Activated T-helper 2 cell treated with anti-CD3 and anti-CD28 coated beads, Interferon-gamma antibody, Interleukin-2, Interleukin-4, amounts not matched to agents 10 μg/mL and 5 μg/mL and 100 μg/mL, durations not matched to agents 14 hours and 24 hours and 36 hours (primary cell): ENCODE results near the gene SPATA25. TPM values are rescaled to one million over a fixed set of nuclear protein-coding genes. Genes with fewer than 3 reads are reported as not detected.
A peak's percentile ranks its signal among the peaks of the same experiment; 100 is the strongest.
"Not testable (repeated sequence)": the region's sequence is repeated elsewhere in the genome, so short reads cannot be mapped to it uniquely, and the experiment has no call there.

Experiments used
- DNase-seq: peaks from one replicate; pipeline ENCODE4 v3.0.0; 2021; ENCODE audit warnings: low spot score
- H3K27ac Mint-ChIP-seq: one replicate; pipeline ENCODE4 v1.8.0; 2021; ENCODE audit warnings: mixed read lengths
- H3K27me3 Mint-ChIP-seq: one replicate; pipeline ENCODE4 v1.8.0; 2021; ENCODE audit warnings: low read depth, mixed read lengths
- H3K36me3 Mint-ChIP-seq: one replicate; pipeline ENCODE4 v1.8.0; 2021; ENCODE audit warnings: low read depth, mixed read lengths
- H3K4me1 Mint-ChIP-seq: one replicate; pipeline ENCODE4 v1.8.0; 2021; ENCODE audit warnings: low read depth, mixed read lengths
- H3K4me3 Mint-ChIP-seq: one replicate; pipeline ENCODE4 v1.8.0; 2021; ENCODE audit warnings: low read depth, mild to moderate bottlenecking, moderate library complexity, mixed read lengths
- H3K9me3 Mint-ChIP-seq: one replicate; pipeline ENCODE4 v1.8.0; 2021; ENCODE audit warnings: mixed read lengths
- intact Hi-C: fragments of 100-400 bp; cut with micrococcal nuclease; formaldehyde crosslinking; loops from one replicate; pipeline ENCODE4 v1.15.1; 2023
- total RNA-seq: library from RNA; stranded (reverse); gene quantifications from 2 replicates; pipeline ENCODE4 v1.2.3, GENCODE V29; 2022

Gene SPATA25
- total RNA-seq = 0.60 and 1.1 TPM in 2 replicates

DNA sequence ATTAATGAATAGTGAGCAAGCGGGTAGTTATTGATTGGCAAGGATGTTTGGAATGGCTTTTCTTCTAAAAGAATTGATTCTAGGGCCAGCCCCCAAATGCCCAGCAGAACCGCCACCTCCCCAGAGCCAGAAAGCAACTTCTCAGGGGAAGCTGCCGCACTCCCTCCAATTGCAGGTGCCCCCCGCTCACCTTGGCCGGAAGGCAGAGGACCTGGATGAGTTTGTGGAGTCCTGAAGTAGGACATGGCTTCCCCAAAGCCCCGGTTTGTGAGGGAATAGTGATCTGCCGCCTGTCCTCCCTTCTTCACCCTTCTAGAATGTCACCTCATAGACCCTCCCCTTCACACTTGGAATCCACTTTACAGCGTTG is at the start of gene SPATA25:
Gene SPATA25 (minus strand): TSS at position 277 of the 370 bp plus-strand sequence. CDS start 32 bp downstream, at position 245.
- H3K27me3 Mint-ChIP-seq = no peaks in the 10 kb centered on the region
- H3K4me1 Mint-ChIP-seq = peaks cover 34% of the 10 kb centered on the region
- no peaks in the 10 kb centered on the region for H3K9me3 Mint-ChIP-seq
- intact Hi-C loops = loop anchor here (5.0 to 10.0 kb wide), 2 partner anchors 75 to 93 kb away; partner anchors contain the start of genes DNTTIP1, UBE2C and WFDC3
- no peak within 1 kb of the TSS for H3K27ac Mint-ChIP-seq
- peaks cover 30% of the 10 kb centered on the region for H3K36me3 Mint-ChIP-seq
- DNase-seq = no peak
- H3K4me3 Mint-ChIP-seq = no peak within 1 kb of the TSS

- Mint-ChIP-seq H3K36me3 (peaks cover 37% of the 10 kb centered on the region), H3K27me3 (no peaks in the 10 kb centered on the region), H3K9me3 (no peaks in the 10 kb centered on the region), H3K4me3 (peak overlapping the region; percentile 92), H3K27ac (peak overlapping the region; percentile 91), H3K4me1 (peaks cover 25% of the 10 kb centered on the region)
- DNase-seq = no peak
- intact Hi-C loops = loop anchor here (1.0 to 2.0 kb wide), 5 partner anchors 24 to 143 kb away; partner anchors contain the start of genes CTSA, NEURL2, UBE2C and ZNF335
These were observed 48.1 kb upstream of the SPATA25 start for GRCh38 chr20:45935416-45936046.

- no peaks in the 10 kb centered on the region for H3K9me3 Mint-ChIP-seq
- H3K36me3 Mint-ChIP-seq = peaks cover 31% of the 10 kb centered on the region
- H3K4me1 Mint-ChIP-seq = peaks cover 25% of the 10 kb centered on the region
- H3K27me3 Mint-ChIP-seq = no peaks in the 10 kb centered on the region
- peak within 1 kb of the TSS; percentile 92 for H3K4me3 Mint-ChIP-seq
- intact Hi-C loops = loop anchor here (1.0 to 2.0 kb wide), 6 partner anchors 24 to 142 kb away; partner anchors contain the start of genes ACOT8, CTSA, NEURL2 and UBE2C
- H3K27ac Mint-ChIP-seq = peak within 1 kb of the TSS; percentile 94
- peak; percentile 97 for DNase-seq
These were observed 47.4 kb upstream of the SPATA25 start, which contains the start of gene PCIF1 for GRCh38 chr20:45934586-45935415. PCIF1 (plus strand) TSS chr20:45934683; CDS start chr20:45939000, 4,317 bp downstream.

DNA sequence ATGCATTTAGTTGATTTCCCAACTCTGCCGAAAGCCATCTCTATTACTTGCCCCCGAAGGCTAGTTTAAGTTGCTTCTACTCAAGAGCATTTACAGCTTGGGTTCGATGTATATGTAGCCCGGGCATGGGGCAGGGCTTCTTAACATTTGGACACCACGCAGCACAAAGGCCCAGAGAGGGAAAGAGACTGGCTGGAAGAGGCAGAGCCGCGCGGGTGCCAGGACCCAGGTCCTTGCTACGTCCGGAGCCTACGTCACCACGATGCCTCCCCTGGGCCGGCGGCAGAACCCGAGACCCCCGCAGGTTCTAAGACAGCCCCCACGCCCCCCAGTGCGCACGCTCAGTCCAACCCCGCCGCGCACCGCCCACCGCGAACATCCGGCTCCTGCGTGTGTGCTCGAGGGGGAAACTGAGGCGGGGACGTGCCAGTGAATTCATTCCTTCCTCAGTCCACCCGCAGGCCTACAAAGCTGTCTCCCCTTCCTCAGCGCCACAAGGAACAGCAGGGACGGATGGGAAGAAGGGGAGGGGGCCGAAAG is 46.7 kb upstream of the SPATA25 start:
- Mint-ChIP-seq H3K36me3 (peaks cover 25% of the 10 kb centered on the region), H3K27me3 (no peaks in the 10 kb centered on the region), H3K27ac (peak overlapping the region; percentile 94), H3K4me1 (peaks cover 22% of the 10 kb centered on the region), H3K4me3 (peak overlapping the region; percentile 91), H3K9me3 (no peaks in the 10 kb centered on the region)
- intact Hi-C loops = loop anchor here (1.0 to 2.0 kb wide), 2 partner anchors 43 to 77 kb away; partner anchors contain the start of genes ACOT8, CTSA, NEURL2 and ZSWIM3
- DNase-seq = no peak

- H3K4me1 Mint-ChIP-seq = peaks cover 21% of the 10 kb centered on the region
- H3K36me3 Mint-ChIP-seq = peaks cover 18% of the 10 kb centered on the region
- H3K4me3 Mint-ChIP-seq = peak overlapping the region; percentile 91
- intact Hi-C loops = loop anchor here (1.0 to 2.0 kb wide), 2 partner anchors 43 to 76 kb away; partner anchors contain the start of genes ACOT8, CTSA, NEURL2 and ZSWIM3
- H3K9me3 Mint-ChIP-seq = no peaks in the 10 kb centered on the region
- DNase-seq = peak; percentile 62
- no peaks in the 10 kb centered on the region for H3K27me3 Mint-ChIP-seq
- peak overlapping the region; percentile 94 for H3K27ac Mint-ChIP-seq
These were observed 46.0 kb upstream of the SPATA25 start for GRCh38 chr20:45933266-45934045.

GRCh38 chr20:45931680-45932079 is 44.3 kb upstream of the SPATA25 start:
- H3K9me3 Mint-ChIP-seq, H3K27ac Mint-ChIP-seq, H3K36me3 Mint-ChIP-seq, H3K27me3 Mint-ChIP-seq, intact Hi-C loops, DNase-seq, H3K4me3 Mint-ChIP-seq, H3K4me1 Mint-ChIP-seq: not testable (repeated sequence)

GRCh38 chr20:45927071-45927878 is 39.9 kb upstream of the SPATA25 start:
- H3K4me3 Mint-ChIP-seq = no peak overlapping the region
- H3K9me3 Mint-ChIP-seq = no peaks in the 10 kb centered on the region
- intact Hi-C loops = no loop called here
- no peaks in the 10 kb centered on the region for H3K36me3 Mint-ChIP-seq
- H3K27ac Mint-ChIP-seq = no peak overlapping the region
- DNase-seq = no peak
- no peaks in the 10 kb centered on the region for H3K4me1 Mint-ChIP-seq
- H3K27me3 Mint-ChIP-seq = peaks cover 10% of the 10 kb centered on the region

DNA sequence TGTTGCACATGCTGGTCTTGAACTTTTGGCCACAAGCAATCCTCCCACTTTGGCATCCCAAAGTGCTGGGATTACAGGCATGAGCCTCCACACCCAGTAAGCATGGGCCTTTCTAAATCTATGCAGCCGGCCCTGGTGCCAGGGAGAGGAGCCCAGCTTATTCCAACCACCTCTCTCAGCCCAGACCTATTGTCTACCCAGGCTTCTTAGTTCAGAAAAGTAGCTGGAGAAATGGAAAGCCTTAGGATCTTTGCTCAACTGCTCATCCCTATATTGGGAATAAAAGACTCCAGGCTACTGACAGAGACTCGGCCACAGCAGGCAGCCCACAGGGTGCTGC is 39.3 kb upstream of the SPATA25 start:
- intact Hi-C loops = no loop called here
- Mint-ChIP-seq H3K27ac (no peak overlapping the region), H3K4me1 (peaks cover 2% of the 10 kb centered on the region), H3K27me3 (peaks cover 12% of the 10 kb centered on the region), H3K4me3 (no peak overlapping the region), H3K9me3 (no peaks in the 10 kb centered on the region), H3K36me3 (no peaks in the 10 kb centered on the region)
- no peak for DNase-seq

DNA sequence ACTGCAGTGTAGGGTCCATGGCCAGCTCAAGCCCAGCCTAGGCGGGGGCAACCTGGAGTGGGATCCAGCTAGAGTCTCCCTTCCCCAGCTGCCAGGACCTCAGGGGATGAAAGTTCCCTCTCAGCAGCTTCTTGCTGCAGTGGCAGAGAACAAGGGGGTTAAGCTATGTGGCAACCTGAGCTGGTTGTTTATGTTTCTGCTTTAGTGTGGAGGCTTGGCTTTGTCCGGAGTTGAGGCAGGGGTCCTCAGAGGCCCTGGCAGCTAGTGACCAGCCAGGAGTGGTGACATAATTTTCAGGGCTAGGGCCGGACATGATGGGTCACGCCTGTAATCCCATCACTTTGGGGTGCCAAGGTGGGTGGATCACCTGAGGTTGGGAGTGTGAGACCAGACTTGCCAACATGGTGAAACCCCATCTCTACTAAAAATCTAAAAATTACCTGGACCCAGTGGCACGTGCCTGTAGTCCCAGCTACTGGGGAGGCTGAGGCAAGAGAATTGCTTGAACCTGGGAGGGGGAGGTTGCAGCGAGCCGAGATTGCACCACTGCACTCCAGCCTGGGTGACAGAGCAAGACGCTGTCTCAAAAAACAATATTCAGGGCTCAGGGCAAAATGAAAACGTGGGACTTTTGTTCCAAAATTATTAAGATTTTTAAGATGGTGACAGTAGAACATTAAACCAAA is 38.5 kb upstream of the SPATA25 start:
- H3K27me3 Mint-ChIP-seq = peaks cover 18% of the 10 kb centered on the region
- peaks cover 5% of the 10 kb centered on the region for H3K4me1 Mint-ChIP-seq
- no peak overlapping the region for H3K4me3 Mint-ChIP-seq
- DNase-seq = no peak
- intact Hi-C loops = no loop called here
- H3K36me3 Mint-ChIP-seq = no peaks in the 10 kb centered on the region
- H3K27ac Mint-ChIP-seq = no peak overlapping the region
- H3K9me3 Mint-ChIP-seq = no peaks in the 10 kb centered on the region

- Mint-ChIP-seq H3K36me3 (no peaks in the 10 kb centered on the region), H3K4me3 (no peak overlapping the region), H3K4me1 (peaks cover 5% of the 10 kb centered on the region), H3K27me3 (peaks cover 26% of the 10 kb centered on the region), H3K27ac (no peak overlapping the region), H3K9me3 (no peaks in the 10 kb centered on the region)
- intact Hi-C loops = no loop called here
- DNase-seq = no peak
These were observed 37.2 kb upstream of the SPATA25 start for GRCh38 chr20:45924391-45925261.
